ENCODE measurements around the gene ANKRD63. TPM values are rescaled to one million over a fixed set of nuclear protein-coding genes. Genes with fewer than 3 reads are reported as not detected.

ANKRD63 gene
- polyA plus RNA-seq, 3 donors, result 0.14 to 0.18 TPM; not detected in 1

Other genes with a start within 250 kb of the ANKRD63 start
- 100 to 1,000 TPM; 612 to 656 (median 613) TPM for gene SRP14, start 243.9 kb downstream of the ANKRD63 start, polyA plus RNA-seq (ENCODE audit: insufficient read length in 3 of 3)
- gene BMF, start 174.2 kb downstream of the ANKRD63 start, polyA plus RNA-seq (ENCODE audit: insufficient read length in 3 of 3), result 10 to 100 TPM; 38.6 to 39.8 (median 39.2) TPM
- gene BUB1B, start 122.0 kb downstream of the ANKRD63 start, polyA plus RNA-seq (ENCODE audit: insufficient read length in 3 of 3), result 10 to 100 TPM; 27.7 to 33.0 (median 29.5) TPM
- 1 to 10 TPM; 5.5 to 5.8 (median 5.5) TPM for gene PAK6, start 44.0 kb downstream of the ANKRD63 start, polyA plus RNA-seq (ENCODE audit: insufficient read length in 3 of 3)
- gene PLCB2, start 24.9 kb upstream of the ANKRD63 start, polyA plus RNA-seq (ENCODE audit: insufficient read length in 3 of 3), result 1 to 10 TPM; 6.7 to 8.7 (median 8.3) TPM
- 10 to 100 TPM; 17.7 to 18.1 (median 17.8) TPM for gene INAFM2, start 40.6 kb upstream of the ANKRD63 start, polyA plus RNA-seq (ENCODE audit: insufficient read length in 3 of 3)
- gene CCDC9B, start 57.9 kb upstream of the ANKRD63 start, polyA plus RNA-seq (ENCODE audit: insufficient read length in 3 of 3), result 1 to 10 TPM; 5.1 to 8.9 (median 8.4) TPM
- gene PHGR1, start 68.0 kb upstream of the ANKRD63 start, polyA plus RNA-seq (ENCODE audit: insufficient read length in 3 of 3), result not detected
- under 1 TPM; 0.08 to 0.79 (median 0.51) TPM for gene DISP2, start 75.2 kb upstream of the ANKRD63 start, polyA plus RNA-seq (ENCODE audit: insufficient read length in 3 of 3)
- 10 to 100 TPM; 31.3 to 39.8 (median 34.5) TPM for gene KNSTRN, start 99.7 kb upstream of the ANKRD63 start, polyA plus RNA-seq (ENCODE audit: insufficient read length in 3 of 3)
- gene IVD, start 122.7 kb upstream of the ANKRD63 start, polyA plus RNA-seq (ENCODE audit: insufficient read length in 3 of 3), result 10 to 100 TPM; 61.8 to 77.7 (median 69.1) TPM
- 10 to 100 TPM; 19.1 to 21.0 (median 19.6) TPM for gene BAHD1, start 157.9 kb upstream of the ANKRD63 start, polyA plus RNA-seq (ENCODE audit: insufficient read length in 3 of 3)
- gene CHST14, start 187.9 kb upstream of the ANKRD63 start, polyA plus RNA-seq (ENCODE audit: insufficient read length in 3 of 3), result 10 to 100 TPM; 30.6 to 33.2 (median 32.8) TPM